ENCODE results near the gene NAA40. TPM values are rescaled to one million over a fixed set of nuclear protein-coding genes. Genes with fewer than 3 reads are reported as not detected.
A peak's percentile ranks its signal among the peaks of the same experiment; 100 is the strongest.

NAA40 gene
- total and polyA plus RNA-seq, 2 of the 13 experiments (the other 11 are each of a cell fraction or from before 2014, with no cell fraction given): 11.1 to 17.9 TPM

- TF ChIP-seq KLF16 (CRISPR knock-in tag; IDR thresholded peaks at IDR 0.05) (peak in 1 of 2 experiments; percentile 71; a peak in 1 of 4 replicates), PATZ1 (CRISPR knock-in tag; IDR thresholded peaks at IDR 0.05) (peak; percentile 43; the same call in 1 of the 2 replicates), MBNL3 (CRISPR knock-in tag; conservative IDR thresholded peaks at IDR 0.05) (no peak), MXI1 (IDR thresholded peaks at IDR 0.05; ENCODE audit: borderline replicate concordance, low read depth, low read length) (peak; percentile 98), PAWR (CRISPR knock-in tag; IDR thresholded peaks at IDR 0.05; ENCODE audit: borderline replicate concordance) (no peak), ZNF34 (CRISPR knock-in tag; IDR thresholded peaks at IDR 0.05; ENCODE audit: borderline replicate concordance) (peak; percentile 80; the same call in 1 of the 2 replicates), CHD2 (IDR thresholded peaks at IDR 0.05; ENCODE audit: low read depth, low read length) (0 out of 2 replicates have a peak, but pooled peaks have one; percentile 31), PHF21A (CRISPR knock-in tag; IDR thresholded peaks at IDR 0.05) (0 out of 2 replicates have a peak, but pooled peaks have one; percentile 7), ZNF160 (CRISPR knock-in tag; IDR thresholded peaks at IDR 0.05) (0 out of 2 replicates have a peak, but pooled peaks have one; percentile 77), ZNF260 (CRISPR knock-in tag; IDR thresholded peaks at IDR 0.05; ENCODE audit: borderline replicate concordance, low read depth) (no peak), ZNF770 (CRISPR knock-in tag; IDR thresholded peaks at IDR 0.05) (peak; percentile 16; the same call in 1 of the 2 replicates), SMYD3 (CRISPR knock-in tag; IDR thresholded peaks at IDR 0.05) (no peak), PRDM10 (CRISPR knock-in tag; IDR thresholded peaks at IDR 0.05; ENCODE audit: low read depth) (peak; percentile 95), ZNF776 (CRISPR knock-in tag; IDR thresholded peaks at IDR 0.05) (no peak; the same call in 1 of the 2 replicates)
- TF ChIP-seq, protein P1, sequence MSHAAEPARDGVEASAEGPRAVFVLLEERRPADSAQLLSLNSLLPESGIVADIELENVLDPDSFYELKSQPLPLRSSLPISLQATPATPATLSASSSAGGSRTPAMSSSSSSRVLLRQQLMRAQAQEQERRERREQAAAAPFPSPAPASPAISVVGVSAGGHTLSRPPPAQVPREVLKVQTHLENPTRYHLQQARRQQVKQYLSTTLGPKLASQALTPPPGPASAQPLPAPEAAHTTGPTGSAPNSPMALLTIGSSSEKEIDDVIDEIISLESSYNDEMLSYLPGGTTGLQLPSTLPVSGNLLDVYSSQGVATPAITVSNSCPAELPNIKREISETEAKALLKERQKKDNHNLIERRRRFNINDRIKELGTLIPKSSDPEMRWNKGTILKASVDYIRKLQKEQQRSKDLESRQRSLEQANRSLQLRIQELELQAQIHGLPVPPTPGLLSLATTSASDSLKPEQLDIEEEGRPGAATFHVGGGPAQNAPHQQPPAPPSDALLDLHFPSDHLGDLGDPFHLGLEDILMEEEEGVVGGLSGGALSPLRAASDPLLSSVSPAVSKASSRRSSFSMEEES (CRISPR knock-in tag; IDR thresholded peaks at IDR 0.05): peak; percentile 7; the same call in 1 of the 2 replicates
These were observed 47.5 kb downstream of the NAA40 start, which contains the start of gene OTUB1 (continued) for GRCh38 chr11:63986156-63986931.
